ENCODE measurements around the gene MFSD8.
A peak's percentile ranks its signal among the peaks of the same experiment; 100 is the strongest.
"Not testable (repeated sequence)": the region's sequence is repeated elsewhere in the genome, so short reads cannot be mapped to it uniquely, and the experiment has no call there.

MFSD8 gene

DNA sequence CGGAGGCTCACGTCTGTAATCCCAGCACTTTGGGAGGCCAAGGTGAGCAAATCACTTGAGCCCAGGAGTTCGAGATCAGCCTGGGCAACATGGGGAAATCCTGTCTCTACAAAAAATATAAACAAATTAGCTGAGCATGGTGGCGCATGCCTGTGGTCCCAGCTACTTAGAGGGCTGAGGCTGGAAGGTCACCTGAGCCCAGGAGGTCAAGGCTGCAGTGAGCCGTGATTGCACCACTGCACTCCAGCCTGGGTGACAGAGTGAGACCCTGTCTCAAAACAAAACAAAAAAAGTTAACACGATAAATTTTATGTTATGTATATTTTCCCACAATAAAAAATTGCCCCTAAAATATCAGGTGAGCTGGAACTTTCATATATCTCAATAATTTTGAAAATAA is 33.1 kb downstream of the MFSD8 start:
- not testable (repeated sequence) for DNase-seq

GRCh38 chr4:127930175-127930574 is 34.8 kb downstream of the MFSD8 start:
- no peak for DNase-seq

- not testable (repeated sequence) for DNase-seq
Observed at GRCh38 chr4:127925720-127926119, 39.3 kb downstream of the MFSD8 start.

DNA sequence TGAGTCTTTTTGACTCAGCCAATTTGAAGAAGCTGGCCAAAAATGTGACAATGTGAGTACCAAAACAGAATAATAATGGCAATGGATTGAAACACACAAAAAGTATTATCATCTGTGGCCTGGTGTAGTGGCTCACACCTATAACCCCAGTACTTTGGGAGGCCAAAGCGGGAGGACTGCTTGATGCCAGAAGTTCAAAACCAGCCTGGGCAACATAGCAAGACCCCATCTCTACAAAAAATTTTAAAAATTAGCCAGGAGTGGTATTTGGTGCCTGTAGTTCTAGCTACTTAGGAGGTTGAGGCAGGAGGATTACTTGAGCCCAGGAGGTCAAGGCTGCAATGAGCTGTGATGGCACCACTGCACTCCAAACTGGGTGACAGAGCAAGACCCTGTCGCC is 42.7 kb downstream of the MFSD8 start:
- DNase-seq = no peak

DNA sequence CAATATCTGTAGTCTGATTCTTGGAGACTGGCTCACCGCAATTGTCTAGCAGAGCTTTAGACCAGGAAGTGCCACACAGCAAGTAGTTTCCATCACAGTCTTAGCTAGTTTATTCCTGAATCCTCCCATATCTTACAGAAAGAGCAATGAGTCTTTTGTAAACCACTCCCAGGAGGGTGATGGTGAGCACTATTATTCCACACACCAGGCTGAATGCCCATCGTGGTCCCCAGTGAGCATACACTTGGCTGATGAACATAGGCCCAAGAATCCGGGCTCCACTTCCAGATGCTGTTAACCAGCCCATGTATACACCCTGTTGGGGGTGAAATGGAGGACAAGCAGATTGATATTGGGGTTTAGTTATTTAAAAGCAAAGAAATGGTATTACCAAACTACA is 44.5 kb downstream of the MFSD8 start:
- no peak for DNase-seq

DNA sequence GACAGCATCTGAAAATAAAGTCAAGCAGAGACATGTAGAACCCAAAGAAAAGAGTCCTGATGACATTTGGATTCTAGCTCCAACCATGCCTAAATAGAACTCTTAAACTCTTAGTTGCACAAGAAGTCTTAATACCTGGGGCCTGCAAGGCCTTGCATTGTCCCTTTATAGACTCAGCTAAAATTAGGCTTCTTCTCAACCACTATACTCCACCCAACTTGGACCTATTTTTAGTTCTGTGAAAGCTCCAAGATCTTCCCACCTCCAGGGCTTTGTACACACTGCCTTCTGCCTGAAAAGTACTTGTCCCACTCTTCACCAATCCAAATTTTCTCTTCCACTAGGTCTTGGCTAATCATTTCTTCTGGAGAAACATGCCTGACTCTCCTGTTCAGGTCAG is 47.8 kb downstream of the MFSD8 start:
- DNase-seq = no peak

DNA sequence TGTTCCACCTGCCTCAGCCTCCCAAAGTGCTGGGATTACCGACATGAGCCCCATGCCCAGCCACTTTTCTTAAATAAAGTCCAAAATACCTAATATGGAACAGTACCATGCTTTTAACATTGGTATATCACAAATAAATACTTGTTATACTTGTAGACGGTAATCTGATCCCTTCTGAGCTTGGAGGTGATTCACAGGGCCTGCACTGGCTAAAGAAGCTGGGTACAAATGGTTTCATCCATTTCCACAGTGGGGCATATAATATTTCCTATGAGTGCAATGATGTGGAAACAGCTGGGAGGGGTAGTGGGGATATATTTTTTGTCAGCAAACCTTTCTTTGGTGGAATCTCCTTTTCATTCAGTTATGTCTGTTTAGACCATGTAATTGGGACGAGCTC is 48.5 kb downstream of the MFSD8 start:
- no peak for DNase-seq

DNA sequence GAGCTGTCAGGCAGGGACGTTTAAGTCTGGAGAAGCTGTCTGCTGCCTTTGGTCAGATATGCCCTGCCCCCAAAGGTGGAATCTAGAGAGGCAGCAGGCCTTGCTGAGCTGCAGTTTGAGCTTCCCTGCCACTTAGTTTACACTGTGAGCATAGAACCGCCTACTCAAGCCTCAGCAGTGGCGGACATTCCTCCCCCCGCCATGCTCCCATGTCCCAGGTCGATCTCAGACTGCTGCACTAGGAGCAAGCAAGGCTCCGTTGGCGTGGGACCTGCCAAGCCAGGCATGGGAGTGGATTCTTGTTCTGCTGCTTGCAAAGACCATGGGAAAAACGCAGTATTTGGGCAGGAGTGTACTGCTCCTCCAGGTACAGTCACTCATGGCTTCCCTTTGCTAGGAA is 59.9 kb downstream of the MFSD8 start:
- no peak for DNase-seq

DNA sequence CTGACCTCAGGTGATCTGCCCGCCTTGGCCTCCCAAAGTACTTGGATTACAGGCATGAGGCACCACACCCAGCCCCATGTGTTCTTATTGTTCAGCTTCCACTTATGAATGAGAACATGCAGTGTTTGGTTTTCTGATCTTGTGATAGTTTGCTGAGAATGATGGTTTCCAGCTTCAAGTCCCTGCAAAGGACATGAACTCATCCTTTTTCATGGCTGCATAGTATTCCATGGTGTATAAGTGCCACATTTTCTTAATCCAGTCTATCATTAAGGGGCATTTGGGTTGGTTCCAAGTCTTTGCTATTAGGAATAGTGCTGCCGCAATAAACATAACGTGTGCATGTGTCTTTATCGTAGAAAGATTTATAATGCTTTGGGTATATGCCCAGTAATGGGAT is 65.3 kb downstream of the MFSD8 start:
- not testable (repeated sequence) for DNase-seq

GRCh38 chr4:127896528-127896927 is 68.4 kb downstream of the MFSD8 start:
- no peak for DNase-seq

- no peak for DNase-seq
Observed at GRCh38 chr4:127896069-127896468, 68.9 kb downstream of the MFSD8 start.

GRCh38 chr4:127889903-127890302 is 75.1 kb downstream of the MFSD8 start:
- no peak for DNase-seq

DNA sequence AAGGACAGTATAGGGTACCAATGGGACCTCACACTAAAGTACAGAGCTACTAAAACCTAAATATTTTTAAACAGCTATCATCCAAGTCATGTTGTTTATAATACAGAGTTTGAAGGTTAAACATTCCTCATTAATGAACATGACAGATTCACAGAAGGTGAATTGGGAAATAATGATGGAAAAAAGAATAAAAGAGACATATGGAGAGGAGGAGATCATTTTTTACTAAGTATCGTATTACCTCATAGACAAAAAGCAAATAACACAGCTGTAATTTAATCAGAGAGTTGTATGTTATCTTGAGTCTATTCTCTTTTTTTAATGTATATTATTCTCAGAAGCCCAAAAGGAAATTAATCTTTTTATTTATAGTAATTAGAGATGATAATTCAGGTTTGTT is 76.4 kb downstream of the MFSD8 start:
- DNase-seq = no peak

GRCh38 chr4:127881563-127881864 is 83.5 kb downstream of the MFSD8 start:
- no peak for DNase-seq

DNA sequence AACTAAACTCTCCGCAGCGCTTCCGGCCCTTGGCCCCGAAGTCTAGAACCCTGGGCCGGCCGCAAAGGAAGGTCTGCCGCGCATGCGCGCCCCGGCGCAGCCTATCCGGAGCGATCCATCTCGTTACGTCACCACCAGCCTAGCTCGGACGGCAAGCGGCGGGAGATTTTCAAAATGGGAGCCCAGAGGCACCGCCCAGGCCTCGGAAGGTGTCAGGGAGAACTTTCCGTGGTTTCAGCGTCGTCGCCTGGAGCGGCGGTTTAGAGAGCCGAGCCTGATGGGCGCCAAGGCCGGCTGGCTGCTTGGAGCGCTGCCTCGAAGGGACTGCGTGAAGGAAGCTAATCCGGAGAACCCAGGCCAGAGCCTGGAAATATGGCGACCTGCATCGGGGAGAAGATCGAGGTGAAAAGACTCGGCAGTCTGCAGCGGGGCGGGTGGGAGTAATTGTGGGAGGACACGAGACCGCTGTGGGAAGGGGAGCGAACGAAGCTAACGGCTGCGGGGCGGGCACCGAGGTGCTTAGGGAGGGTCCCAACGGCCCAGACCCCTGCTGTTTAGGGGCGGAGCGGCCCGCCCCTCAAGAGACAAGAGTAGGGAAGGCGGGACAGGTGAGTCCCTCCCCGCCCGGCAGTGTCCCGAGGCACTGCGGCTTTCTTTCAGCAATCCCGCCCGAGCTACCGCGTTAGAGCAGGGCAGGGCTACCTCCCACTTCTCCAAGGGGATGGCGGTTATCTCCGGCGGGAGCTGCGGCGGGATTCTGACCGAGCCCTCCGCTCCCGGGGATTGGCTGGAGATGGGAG is 84.0 kb downstream of the MFSD8 start, which contains the start of gene PLK4:
TSS of gene PLK4 (plus strand) at position 131 of the 800 bp plus-strand sequence. CDS start at position 373, 242 bp downstream.
- DNase-seq = peak; percentile 98 to 100 (median 99)

DNA sequence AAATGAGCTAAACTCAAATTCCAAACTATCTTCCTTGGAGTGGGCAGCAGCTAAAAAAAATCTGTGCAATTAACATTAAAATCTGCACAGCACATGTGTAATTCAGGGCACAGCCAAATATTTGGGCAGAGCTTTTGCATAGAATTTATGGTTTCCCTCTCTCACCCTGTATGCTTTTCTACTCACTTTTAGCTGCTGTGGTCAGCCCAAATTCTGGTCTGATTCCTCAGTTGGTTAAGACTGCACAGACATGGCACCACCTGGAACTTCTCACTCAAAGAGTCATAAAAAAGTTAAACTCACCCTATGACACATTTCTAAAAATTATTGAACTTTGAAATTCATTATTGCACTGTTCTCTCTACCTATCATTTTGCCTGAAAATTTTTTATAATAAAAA is 89.2 kb downstream of the MFSD8 start:
- DNase-seq = no peak

DNA sequence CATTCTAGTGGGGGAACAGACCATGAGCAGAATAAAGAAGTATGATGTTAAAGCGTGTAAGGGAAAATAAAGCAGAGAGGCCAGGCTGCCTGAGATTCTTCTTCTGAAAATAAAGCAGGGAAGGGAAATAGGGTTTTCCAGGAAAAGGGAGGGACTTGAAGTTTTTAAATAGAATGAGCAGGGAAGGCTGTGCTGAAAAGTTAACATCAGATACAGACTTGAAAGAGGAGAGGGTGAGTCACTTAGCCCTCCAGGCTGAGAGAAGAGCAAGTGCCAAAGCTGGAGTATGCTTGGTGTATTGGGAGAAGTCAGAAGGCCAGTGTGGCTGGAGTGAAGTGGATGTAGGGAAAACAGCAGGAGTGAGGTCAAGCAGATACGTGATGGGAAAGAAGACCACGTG is 94.3 kb downstream of the MFSD8 start:
- no peak for DNase-seq

DNA sequence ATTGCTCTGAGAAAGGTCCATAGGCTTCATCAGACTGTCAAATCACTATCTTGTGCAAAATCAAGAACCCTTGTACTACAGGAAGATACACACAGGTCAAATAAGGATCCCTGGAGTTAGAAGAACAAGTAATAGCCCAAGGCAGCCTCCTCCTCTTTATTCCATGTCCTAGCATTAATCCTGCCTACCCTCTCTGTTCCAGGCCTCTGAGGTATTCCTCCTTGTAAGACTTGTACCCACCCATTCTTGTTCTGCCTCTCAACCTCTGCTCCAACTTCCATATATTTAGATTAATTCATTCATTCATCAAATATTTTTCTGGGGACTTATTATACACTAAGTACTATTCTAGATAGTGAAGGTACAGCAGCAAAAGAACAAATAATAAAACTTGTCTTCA is 94.7 kb downstream of the MFSD8 start:
- DNase-seq = no peak

- no peak for DNase-seq
Observed at GRCh38 chr4:127868196-127868595, 96.8 kb downstream of the MFSD8 start.

All from suppressor macrophage (primary cell).